Right renal pelvis (tissue), 4 donors: ENCODE measurements around the gene PDE10A. TPM values are rescaled to one million over a fixed set of nuclear protein-coding genes. Genes with fewer than 3 reads are reported as not detected.
"Not testable (repeated sequence)": the region's sequence is repeated elsewhere in the genome, so short reads cannot be mapped to it uniquely, and the experiment has no call there.

Experiments
- DNase-seq, 4 donors: peaks; one replicate each; pipeline ENCODE4 v3.0.0-alpha.2; 2013; ENCODE audit warnings: low read depth in 4 of 4, low spot score in 3 of 4, missing footprints in 1 of 4
- polyA plus RNA-seq, 4 donors: library from polyadenylated mRNA; unstranded; fragments of 120-200 nt; gene quantifications; one replicate each; pipeline ENCODE4 v1.2.1, GENCODE V29; 2013; ENCODE audit not compliant: insufficient read length in 4 of 4

PDE10A gene
- polyA plus RNA-seq, 4 donors, result 20.2 to 24.2 (median 20.5) TPM

- DNase-seq, result no peak
These were observed 63.2 kb downstream of the PDE10A start for GRCh38 chr6:165599596-165600487.

GRCh38 chr6:165599121-165599520 is 63.9 kb downstream of the PDE10A start:
- no peak for DNase-seq

GRCh38 chr6:165597821-165598220 is 65.2 kb downstream of the PDE10A start:
- no peak for DNase-seq

- no peak for DNase-seq
These were observed 68.3 kb downstream of the PDE10A start for GRCh38 chr6:165594584-165595333.

GRCh38 chr6:165592947-165593346 is 70.1 kb downstream of the PDE10A start:
- not testable (repeated sequence) for DNase-seq

- no peak for DNase-seq
These were observed 74.5 kb downstream of the PDE10A start for GRCh38 chr6:165588515-165588914.

GRCh38 chr6:165587206-165587605 is 75.8 kb downstream of the PDE10A start:
- DNase-seq, result no peak

GRCh38 chr6:165586706-165587105 is 76.3 kb downstream of the PDE10A start:
- no peak for DNase-seq

- DNase-seq, result no peak
These were observed 78.0 kb downstream of the PDE10A start for GRCh38 chr6:165585060-165585459.

GRCh38 chr6:165584541-165584940 is 78.5 kb downstream of the PDE10A start:
- no peak for DNase-seq

- no peak for DNase-seq
These were observed 81.4 kb downstream of the PDE10A start for GRCh38 chr6:165581678-165582077.

GRCh38 chr6:165580136-165580535 is 82.9 kb downstream of the PDE10A start:
- no peak for DNase-seq

GRCh38 chr6:165579151-165579550 is 83.9 kb downstream of the PDE10A start:
- no peak for DNase-seq

- no peak for DNase-seq
These were observed 85.5 kb downstream of the PDE10A start for GRCh38 chr6:165577556-165577955.

- no peak for DNase-seq
These were observed 87.9 kb downstream of the PDE10A start for GRCh38 chr6:165575158-165575549.

GRCh38 chr6:165574220-165575157 is 88.6 kb downstream of the PDE10A start:
- DNase-seq, result no peak

GRCh38 chr6:165573671-165574070 is 89.4 kb downstream of the PDE10A start:
- peak in 3 of 4 donors; percentile 31 to 45 (median 44) for DNase-seq

GRCh38 chr6:165571721-165572132 is 91.3 kb downstream of the PDE10A start:
- no peak for DNase-seq

- no peak for DNase-seq
These were observed 91.9 kb downstream of the PDE10A start for GRCh38 chr6:165571068-165571682.

- DNase-seq, result no peak
These were observed 94.7 kb downstream of the PDE10A start for GRCh38 chr6:165568326-165568725.
